GM12872 (cell line): ENCODE results near the gene RRM1.

ENCODE experiments used
- TF ChIP-seq, protein P1 (sequence below): IDR thresholded peaks from 3 replicates; pipeline ENCODE4 v1.5.1; 2011; ENCODE audit warnings: low read depth, mild to moderate bottlenecking, low read length, moderate library complexity; ENCODE audit not compliant: insufficient read depth

The RRM1 gene

DNA sequence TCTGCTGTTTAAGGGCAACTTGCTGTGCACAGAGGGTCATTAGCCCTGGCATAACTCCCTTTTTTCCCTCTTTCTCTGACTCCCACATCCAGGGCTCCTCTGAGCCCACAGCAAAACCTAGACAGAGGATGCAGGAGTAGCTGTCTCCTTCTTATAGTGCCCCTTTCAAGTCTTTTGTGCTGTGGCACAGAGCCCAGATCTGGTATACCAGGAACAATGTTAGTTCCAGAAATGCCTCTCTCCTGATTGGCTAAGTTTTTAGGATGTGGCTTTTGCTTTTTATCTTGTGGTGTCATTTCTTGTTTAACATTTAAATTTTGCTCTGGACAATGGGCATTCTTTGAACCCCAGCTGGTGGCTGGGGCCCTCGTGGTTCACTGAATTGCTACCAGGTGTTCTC lies 25.6 kb upstream of the RRM1 start:
- TF ChIP-seq, protein P1, sequence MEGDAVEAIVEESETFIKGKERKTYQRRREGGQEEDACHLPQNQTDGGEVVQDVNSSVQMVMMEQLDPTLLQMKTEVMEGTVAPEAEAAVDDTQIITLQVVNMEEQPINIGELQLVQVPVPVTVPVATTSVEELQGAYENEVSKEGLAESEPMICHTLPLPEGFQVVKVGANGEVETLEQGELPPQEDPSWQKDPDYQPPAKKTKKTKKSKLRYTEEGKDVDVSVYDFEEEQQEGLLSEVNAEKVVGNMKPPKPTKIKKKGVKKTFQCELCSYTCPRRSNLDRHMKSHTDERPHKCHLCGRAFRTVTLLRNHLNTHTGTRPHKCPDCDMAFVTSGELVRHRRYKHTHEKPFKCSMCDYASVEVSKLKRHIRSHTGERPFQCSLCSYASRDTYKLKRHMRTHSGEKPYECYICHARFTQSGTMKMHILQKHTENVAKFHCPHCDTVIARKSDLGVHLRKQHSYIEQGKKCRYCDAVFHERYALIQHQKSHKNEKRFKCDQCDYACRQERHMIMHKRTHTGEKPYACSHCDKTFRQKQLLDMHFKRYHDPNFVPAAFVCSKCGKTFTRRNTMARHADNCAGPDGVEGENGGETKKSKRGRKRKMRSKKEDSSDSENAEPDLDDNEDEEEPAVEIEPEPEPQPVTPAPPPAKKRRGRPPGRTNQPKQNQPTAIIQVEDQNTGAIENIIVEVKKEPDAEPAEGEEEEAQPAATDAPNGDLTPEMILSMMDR = no peak

DNA sequence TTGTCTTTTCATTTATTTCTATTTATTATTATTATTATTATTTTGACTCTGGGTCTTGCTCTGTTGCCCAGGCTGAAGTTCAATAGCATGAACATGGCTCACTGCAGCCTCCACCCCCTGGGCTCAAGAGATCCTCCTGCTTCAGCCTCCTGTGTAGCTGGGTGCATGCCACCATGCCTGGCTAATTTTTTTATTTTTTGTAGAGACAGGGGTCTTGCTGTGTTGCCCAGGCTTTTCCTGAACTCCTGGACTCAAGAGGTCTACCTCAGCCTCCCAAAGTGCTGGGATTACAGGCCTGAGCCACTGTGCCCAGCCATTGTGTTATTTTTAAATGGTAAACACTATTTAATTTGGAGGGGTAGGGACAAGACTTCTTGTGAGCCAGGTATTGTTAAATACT lies 23.3 kb upstream of the RRM1 start:
- TF ChIP-seq, protein P1 = no peak

DNA sequence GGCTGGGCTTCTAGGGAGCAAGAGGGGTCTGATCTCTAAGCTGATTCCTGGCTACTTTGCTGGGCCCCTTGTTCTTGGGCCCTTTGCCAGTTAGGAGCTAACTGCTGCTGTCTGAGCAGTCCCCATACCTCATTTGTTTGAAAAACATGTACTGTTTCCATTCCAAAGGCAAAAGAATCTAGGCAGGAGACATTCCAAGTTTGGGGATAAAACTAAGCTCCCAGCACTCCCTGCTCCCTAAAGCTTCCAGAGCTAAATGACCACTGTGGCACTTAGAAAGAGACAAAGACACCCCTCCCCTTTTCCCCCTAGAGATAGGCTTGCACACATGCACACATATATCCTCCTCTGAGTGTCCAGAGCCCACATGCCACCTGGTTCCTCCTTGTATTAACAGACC lies 22.7 kb upstream of the RRM1 start:
- TF ChIP-seq, protein P1 = no peak

DNA sequence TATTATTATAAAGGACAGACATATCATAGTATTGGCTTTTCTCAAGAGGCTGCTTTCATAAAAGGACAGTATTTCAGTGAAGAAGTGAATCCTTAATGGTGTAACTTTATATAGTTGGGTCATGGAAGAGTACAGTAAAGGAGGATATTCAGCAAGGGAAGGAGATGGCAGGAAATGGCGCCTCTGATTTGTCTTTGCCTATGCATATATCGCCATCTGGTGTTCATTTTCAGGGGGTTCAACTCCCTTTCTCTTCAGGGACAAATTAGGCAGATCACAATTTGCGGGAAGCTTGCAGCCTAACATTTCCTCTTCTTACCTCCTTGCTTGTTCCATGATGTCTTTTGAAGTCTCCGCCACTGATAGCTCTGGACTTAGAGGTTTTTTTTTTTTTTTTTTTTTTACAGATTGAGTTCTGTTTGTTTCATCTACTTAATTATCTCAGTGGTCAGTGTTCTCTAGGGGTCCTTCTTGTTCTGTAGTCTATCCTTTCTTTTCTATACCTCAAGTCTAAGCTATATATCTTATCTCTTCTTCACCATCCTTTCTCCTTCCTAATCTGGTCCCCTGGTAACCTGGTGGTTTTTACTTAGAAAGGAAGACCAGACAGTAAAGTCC lies 21.8 kb upstream of the RRM1 start:
- TF ChIP-seq, protein P1 = peak; percentile 77

DNA sequence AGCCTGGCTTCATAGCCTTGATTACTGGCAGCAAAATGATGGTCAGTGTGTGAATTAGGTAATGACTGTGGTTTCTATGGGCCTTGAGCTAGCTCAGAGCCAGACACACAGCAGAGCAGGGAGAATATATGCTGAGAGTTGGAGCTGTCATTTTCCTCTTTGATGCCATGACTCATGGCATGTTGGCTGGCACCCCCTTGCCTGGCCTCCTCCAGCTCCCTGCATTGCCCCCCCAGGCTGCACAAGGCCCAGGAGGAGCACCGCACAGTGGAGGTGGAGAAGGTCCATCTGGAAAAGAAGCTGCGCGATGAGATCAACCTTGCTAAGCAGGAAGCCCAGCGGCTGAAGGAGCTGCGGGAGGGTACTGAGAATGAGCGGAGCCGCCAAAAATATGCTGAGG lies 20.3 kb upstream of the RRM1 start:
- TF ChIP-seq, protein P1 = no peak

DNA sequence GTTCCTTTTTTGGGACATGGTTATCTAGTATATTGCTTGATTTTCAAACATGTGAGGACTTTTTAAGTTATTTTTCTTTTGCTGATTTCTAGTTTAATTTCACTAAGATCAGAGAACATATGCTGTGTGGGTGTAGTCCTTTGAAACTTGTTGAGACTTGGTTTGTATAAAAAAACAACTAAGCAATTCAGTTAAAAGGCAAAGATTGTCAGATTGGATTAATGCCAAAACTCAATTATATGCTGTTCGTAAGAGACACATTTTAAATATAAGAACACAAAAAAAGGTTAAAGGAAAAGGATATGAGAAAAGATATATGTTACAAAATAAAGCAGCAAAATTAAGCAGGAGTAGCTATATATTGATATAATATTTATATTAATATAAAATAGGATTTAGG lies 17.8 kb upstream of the RRM1 start:
- TF ChIP-seq, protein P1 = no peak

DNA sequence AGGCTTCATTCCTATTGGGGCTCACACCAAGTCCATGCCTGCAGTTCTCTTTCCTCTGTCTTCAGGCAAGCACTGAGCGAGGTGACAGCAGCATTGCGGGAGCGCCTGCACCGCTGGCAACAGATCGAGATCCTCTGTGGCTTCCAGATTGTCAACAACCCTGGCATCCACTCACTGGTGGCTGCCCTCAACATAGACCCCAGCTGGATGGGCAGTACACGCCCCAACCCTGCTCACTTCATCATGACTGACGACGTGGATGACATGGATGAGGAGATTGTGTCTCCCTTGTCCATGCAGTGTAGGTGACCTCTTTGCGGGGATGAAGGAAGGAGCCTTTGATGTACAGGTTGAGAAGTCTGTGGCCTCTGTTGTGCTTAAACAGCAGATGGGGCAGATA lies 11.4 kb upstream of the RRM1 start:
- TF ChIP-seq, protein P1 = no peak
